Epithelial cell of esophagus (primary cell): ENCODE data around the gene DUOXA1.
"Not testable (repeated sequence)": the region's sequence is repeated elsewhere in the genome, so short reads cannot be mapped to it uniquely, and the experiment has no call there.

Experiments
- DNase-seq: peaks from one replicate; pipeline ENCODE4 v3.0.0; 2010; ENCODE audit warnings: low read depth
- H3K4me3 ChIP-seq: 2 replicates; pipeline ENCODE4 v1.5.1; 2011; ENCODE audit warnings: mild to moderate bottlenecking, low read length, control low read depth
- TF ChIP-seq, protein P1 (sequence below): IDR thresholded peaks from 2 replicates; pipeline ENCODE4 v1.5.1; 2011; ENCODE audit warnings: low read depth, mild to moderate bottlenecking, low read length, control low read depth, inconsistent platforms; ENCODE audit not compliant: insufficient read depth; ENCODE audit errors: missing control alignments

The DUOXA1 gene

DNA sequence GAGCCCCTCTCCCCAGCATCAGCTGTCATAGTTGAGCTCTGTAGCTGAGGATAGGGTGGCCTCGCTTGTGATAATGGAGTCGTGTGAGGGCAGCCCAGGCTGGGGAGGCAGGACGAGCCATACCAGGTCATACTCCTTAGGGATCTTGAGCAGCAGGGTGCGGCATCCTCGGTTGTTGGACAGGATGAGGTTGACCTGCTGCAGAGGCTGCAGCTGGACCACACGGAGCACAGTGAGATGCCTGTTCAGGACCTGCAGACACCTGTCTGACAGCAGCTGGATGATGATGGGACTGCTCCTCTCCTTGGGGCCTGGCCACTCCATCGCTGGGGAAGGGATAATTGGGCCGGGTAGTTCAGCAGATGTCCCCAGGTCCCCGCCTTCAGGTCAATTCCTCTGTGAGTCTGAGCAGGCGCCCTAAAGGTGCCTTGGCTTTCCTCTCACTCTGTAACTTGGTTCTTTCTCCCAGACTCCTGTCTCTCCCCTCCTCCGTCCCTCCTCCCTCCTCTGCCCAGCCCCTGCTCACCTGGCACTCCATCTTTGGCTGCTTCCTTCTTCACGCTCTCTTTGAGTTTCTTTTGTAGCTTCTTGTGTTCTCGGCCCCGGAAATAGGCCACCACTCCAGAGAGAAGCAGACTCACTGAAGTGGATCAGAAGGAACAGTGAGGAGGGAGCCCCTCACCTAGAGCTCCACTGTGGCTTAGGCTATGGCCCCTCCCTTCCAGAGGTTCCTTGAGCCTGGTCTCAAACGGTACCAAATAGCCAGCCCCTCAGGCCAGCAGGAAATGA, 23.5 kb downstream of the DUOXA1 start:
- TF ChIP-seq, protein P1, sequence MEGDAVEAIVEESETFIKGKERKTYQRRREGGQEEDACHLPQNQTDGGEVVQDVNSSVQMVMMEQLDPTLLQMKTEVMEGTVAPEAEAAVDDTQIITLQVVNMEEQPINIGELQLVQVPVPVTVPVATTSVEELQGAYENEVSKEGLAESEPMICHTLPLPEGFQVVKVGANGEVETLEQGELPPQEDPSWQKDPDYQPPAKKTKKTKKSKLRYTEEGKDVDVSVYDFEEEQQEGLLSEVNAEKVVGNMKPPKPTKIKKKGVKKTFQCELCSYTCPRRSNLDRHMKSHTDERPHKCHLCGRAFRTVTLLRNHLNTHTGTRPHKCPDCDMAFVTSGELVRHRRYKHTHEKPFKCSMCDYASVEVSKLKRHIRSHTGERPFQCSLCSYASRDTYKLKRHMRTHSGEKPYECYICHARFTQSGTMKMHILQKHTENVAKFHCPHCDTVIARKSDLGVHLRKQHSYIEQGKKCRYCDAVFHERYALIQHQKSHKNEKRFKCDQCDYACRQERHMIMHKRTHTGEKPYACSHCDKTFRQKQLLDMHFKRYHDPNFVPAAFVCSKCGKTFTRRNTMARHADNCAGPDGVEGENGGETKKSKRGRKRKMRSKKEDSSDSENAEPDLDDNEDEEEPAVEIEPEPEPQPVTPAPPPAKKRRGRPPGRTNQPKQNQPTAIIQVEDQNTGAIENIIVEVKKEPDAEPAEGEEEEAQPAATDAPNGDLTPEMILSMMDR = no peak
- no peak overlapping the region for H3K4me3 ChIP-seq
- no peak for DNase-seq

DNA sequence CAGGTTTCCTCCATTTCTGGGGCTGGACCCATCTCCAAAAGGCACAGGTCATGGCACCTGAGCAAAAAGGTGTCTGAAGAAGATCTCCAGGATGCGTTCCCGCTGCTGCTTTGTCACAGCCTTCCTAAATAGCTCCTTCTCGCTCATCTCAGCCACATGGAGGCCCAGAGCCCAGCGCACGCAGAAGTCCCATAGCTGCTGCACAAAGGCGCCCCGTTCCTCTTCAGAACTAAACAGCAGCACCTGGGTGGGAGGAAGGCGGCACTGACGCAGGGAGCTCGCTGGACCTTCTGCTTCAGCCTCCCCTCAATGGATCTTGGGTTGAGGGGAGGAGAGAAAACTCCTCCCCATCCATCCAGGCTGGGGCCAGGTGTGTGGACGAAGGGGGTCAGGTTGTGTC, 24.1 kb downstream of the DUOXA1 start:
- TF ChIP-seq, protein P1 = no peak
- no peak for DNase-seq

DNA sequence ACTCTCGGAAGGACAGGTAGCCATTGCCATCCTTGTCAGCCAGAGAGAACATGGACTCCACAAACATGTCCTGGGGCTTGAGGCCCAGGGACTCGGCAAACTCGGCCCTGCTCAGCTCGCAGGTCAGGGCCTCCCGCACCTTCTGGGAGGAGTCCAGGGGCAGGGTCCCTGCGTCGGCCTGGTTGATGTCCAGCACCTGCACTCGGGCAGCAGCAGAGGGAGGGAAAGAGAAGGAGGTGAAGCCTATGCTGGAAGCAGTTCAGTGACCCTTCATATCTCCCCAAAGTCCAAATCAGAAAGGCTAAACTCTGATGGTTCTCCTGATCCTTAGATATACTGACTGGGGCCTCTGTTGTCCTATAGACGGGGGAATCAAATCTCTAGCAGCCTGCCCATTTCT, 25.5 kb downstream of the DUOXA1 start:
- H3K4me3 ChIP-seq = not testable (repeated sequence)

More for the DNA sequence above, 24.1 kb downstream of the DUOXA1 start:
- no peak overlapping the region for H3K4me3 ChIP-seq

DNA sequence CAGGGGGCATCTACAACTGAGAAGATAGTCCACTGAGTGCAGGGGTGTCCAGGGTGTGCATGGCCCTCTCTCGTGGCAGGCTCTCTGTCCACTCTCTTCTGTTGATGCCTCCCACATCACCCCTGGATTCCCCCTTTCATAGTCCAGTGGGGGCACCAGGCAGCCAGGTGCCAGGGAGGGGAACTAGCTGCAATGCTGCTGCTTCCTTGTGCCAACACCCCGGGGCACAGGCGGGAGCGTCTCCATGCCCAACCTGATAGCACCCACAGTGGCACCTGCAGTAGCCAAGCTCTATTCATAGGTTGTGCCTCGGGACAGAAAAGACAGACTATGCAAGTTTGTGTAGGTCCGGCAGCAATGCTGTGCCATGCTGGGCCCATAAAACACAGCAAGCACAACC, 27.5 kb downstream of the DUOXA1 start:
- H3K4me3 ChIP-seq = no peak overlapping the region
- TF ChIP-seq, protein P1 = no peak
- DNase-seq = no peak

More for the DNA sequence above, 25.5 kb downstream of the DUOXA1 start:
- DNase-seq = not testable (repeated sequence)

DNA sequence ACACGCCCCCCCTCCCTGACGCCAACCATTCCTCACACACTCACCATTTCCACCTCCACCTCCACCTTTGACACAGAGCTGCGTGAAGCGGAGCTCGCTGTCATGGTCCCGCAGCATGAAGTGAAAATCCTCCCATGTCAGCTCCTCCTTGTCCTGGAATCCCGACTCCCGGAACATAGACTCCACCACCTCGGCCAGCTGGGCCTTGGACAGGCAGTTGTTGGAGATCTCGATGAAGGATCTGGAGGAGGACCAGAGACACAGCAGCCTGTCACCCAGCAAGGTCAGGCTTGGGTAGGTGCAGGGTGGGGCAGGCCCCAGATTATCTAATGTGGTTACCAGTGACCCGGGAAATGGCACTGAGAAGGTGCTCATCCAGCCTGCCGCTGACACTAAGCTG, 27.9 kb downstream of the DUOXA1 start:
- no peak overlapping the region for H3K4me3 ChIP-seq
- TF ChIP-seq, protein P1 = no peak
- DNase-seq = no peak

DNA sequence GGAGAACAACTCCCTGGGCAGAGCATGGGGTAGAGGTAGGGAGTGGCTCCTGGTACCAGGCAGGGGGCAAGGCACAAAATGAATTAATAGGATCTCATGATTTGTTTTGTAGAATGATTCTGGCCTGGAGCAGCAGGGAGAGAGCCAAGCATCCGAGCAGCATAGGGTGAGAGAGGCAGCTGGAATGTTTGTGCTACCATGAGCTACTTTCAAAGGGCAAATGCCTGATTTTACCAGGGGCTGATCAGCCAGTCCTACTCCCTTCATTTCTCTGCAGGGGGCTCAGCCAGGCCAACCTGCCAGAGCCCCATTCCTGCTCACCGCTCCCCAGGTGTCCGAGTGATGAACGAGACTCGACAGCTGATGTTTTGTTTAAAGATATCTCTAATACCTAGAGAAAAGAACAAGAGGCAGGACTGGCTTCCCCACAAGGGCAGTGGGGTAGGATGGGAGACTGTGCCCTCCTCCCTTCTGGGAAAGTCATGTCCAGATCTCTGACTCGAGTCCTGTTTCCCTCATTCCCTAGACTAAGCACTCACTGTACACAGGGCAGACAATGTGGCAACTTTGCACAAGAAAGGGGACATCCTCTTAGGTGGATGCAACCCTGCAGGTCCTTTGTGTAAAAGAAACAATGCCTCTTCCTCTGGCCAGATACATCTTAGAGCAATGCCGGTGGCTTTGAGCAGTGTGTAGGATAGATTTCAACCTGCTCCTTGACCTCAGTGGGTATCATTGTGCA, 28.6 kb downstream of the DUOXA1 start:
- no peak for DNase-seq
- TF ChIP-seq, protein P1 = no peak
- H3K4me3 ChIP-seq = no peak overlapping the region

DNA sequence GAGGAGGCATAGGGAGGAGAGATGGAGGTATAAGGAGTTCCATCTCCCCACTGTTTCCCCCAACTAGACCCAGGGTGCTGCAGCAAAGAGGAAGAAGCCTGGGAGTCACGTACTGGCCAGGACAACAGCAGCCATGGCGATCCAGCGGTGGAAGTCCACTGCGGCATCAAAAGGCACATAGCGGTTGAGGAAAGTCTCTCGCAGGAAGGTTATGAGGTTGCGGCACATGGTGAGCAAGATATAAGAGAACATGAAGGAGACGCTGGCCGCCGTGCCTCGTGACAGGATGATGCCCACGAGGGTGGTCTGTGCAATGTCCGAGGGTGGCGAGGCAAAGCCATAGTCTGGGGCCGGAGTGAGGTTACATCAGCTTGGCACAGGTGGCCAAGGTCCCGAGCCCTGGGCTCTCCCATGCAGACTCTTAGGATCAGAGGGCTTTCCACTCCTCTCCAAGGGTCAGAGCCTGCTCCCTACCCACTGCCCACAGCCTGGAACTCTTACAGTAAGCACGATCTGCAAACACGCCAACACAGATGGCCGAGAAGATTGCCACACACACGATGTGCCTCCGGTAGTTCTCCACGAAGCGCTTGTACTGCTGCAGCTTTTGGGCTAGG, 30.0 kb downstream of the DUOXA1 start:
- TF ChIP-seq, protein P1 = no peak
- no peak for DNase-seq
- no peak overlapping the region for H3K4me3 ChIP-seq
